H9 (cell line): ENCODE measurements around the gene PLEKHO2. TPM values are rescaled to one million over a fixed set of nuclear protein-coding genes. Genes with fewer than 3 reads are reported as not detected.

Source experiments
- DNase-seq: peaks from one replicate; pipeline ENCODE4 v3.0.0-alpha.2; 2017
- H2AFZ ChIP-seq: one replicate; pipeline ENCODE4 v1.6.1; 2013; ENCODE audit warnings: mild to moderate bottlenecking, low read length, control low read depth, moderate library complexity
- H2AK5ac ChIP-seq: 2 replicates; pipeline ENCODE4 v1.6.1; 2013; ENCODE audit warnings: low read length, control low read depth, mixed read lengths; ENCODE audit not compliant: insufficient read length
- H2BK120ac ChIP-seq: one replicate; pipeline ENCODE4 v1.6.1; 2013; ENCODE audit warnings: low read depth, mild to moderate bottlenecking, low read length, control low read depth, inconsistent platforms; ENCODE audit not compliant: poor library complexity, severe bottlenecking
- H2BK12ac ChIP-seq: 2 replicates; pipeline ENCODE4 v1.6.1; 2013; ENCODE audit warnings: low read length, control low read depth, mixed read lengths, low read depth; ENCODE audit not compliant: insufficient read length
- H2BK15ac ChIP-seq: 2 replicates; pipeline ENCODE4 v1.6.1; 2013; ENCODE audit warnings: low read depth, low read length, control low read depth
- H2BK20ac ChIP-seq: one replicate; pipeline ENCODE4 v1.6.1; 2013; ENCODE audit warnings: low read depth, mild to moderate bottlenecking, low read length, control low read depth, inconsistent platforms; ENCODE audit not compliant: poor library complexity, severe bottlenecking
- H2BK5ac ChIP-seq: 2 replicates; pipeline ENCODE4 v1.6.1; 2013; ENCODE audit warnings: low read length, control low read depth, mixed read lengths; ENCODE audit not compliant: insufficient read length
- H3K14ac ChIP-seq: 2 replicates; pipeline ENCODE4 v1.6.1; 2013; ENCODE audit warnings: low read length, control low read depth; ENCODE audit not compliant: insufficient read depth
- H3K18ac ChIP-seq: 2 replicates; pipeline ENCODE4 v1.6.1; 2013; ENCODE audit warnings: low read depth, mild to moderate bottlenecking, mixed read lengths, low read length, control low read depth; ENCODE audit not compliant: insufficient read length
- H3K23ac ChIP-seq: 2 replicates; pipeline ENCODE4 v1.6.1; 2013; ENCODE audit warnings: low read length, control low read depth, mixed read lengths, low read depth; ENCODE audit not compliant: insufficient read length
- H3K23me2 ChIP-seq: 2 replicates; pipeline ENCODE4 v1.6.1; 2013; ENCODE audit warnings: low read depth, mild to moderate bottlenecking, mixed read lengths, low read length, control low read depth; ENCODE audit not compliant: insufficient read length, poor library complexity, severe bottlenecking
- H3K27ac ChIP-seq: 2 replicates; pipeline ENCODE4 v1.5.1; 2013; ENCODE audit warnings: low read length, control low read depth, mixed read lengths, low read depth; ENCODE audit not compliant: insufficient read length
- H3K27me3 ChIP-seq: 2 replicates; pipeline ENCODE4 v1.6.1; 2013; ENCODE audit warnings: low read length, control low read depth, inconsistent platforms; ENCODE audit not compliant: insufficient read depth
- H3K4ac ChIP-seq: 2 replicates; pipeline ENCODE4 v1.6.1; 2013; ENCODE audit warnings: low read depth, mild to moderate bottlenecking, control low read depth, inconsistent platforms, low read length, moderate library complexity
- H3K4me1 ChIP-seq: 2 replicates; pipeline ENCODE4 v1.6.1; 2013; ENCODE audit warnings: low read length, control low read depth, inconsistent platforms; ENCODE audit not compliant: insufficient read depth
- H3K4me2 ChIP-seq: 2 replicates; pipeline ENCODE4 v1.6.1; 2013; ENCODE audit warnings: low read length, control low read depth, mixed read lengths; ENCODE audit not compliant: insufficient read length, insufficient read depth
- H3K56ac ChIP-seq: 2 replicates; pipeline ENCODE4 v1.6.1; 2013; ENCODE audit warnings: low read depth, mild to moderate bottlenecking, mixed read lengths, low read length, control low read depth; ENCODE audit not compliant: insufficient read length
- H3K79me1 ChIP-seq: 2 replicates; pipeline ENCODE4 v1.6.1; 2013; ENCODE audit warnings: low read depth, mild to moderate bottlenecking, moderate library complexity, low read length, control low read depth, inconsistent platforms; ENCODE audit not compliant: insufficient read depth, poor library complexity, severe bottlenecking
- H3K79me2 ChIP-seq: 2 replicates; pipeline ENCODE4 v1.6.1; 2013; ENCODE audit warnings: low read length, control low read depth, inconsistent platforms; ENCODE audit not compliant: insufficient read depth
- H3K9ac ChIP-seq: 2 replicates; pipeline ENCODE4 v1.6.1; 2013; ENCODE audit warnings: low read length, control low read depth, mixed read lengths; ENCODE audit not compliant: insufficient read length; ENCODE audit errors: extremely low read depth
- H3K9me3 ChIP-seq: one replicate; pipeline ENCODE4 v1.6.1; 2013; ENCODE audit warnings: low read depth, low read length, inconsistent platforms; ENCODE audit not compliant: control insufficient read depth
- H3T11ph ChIP-seq: one replicate; pipeline ENCODE4 v1.6.1; 2013; ENCODE audit warnings: mild to moderate bottlenecking, low read length, control low read depth, inconsistent platforms
- H4K20me1 ChIP-seq: one replicate; pipeline ENCODE4 v1.6.1; 2013; ENCODE audit not compliant: control insufficient read depth, insufficient read length, insufficient read depth
- H4K5ac ChIP-seq: 2 replicates; pipeline ENCODE4 v1.6.1; 2013; ENCODE audit warnings: low read depth, mild to moderate bottlenecking, mixed read lengths, low read length, control low read depth; ENCODE audit not compliant: insufficient read length
- H4K8ac ChIP-seq: replicated peaks from 2 replicates; pipeline ENCODE4 v1.6.1; 2013; ENCODE audit warnings: low read length, control low read depth, mixed read lengths, low read depth; ENCODE audit not compliant: insufficient read length
- H4K91ac ChIP-seq: 2 replicates; pipeline ENCODE4 v1.6.1; 2013; ENCODE audit warnings: low read depth, mild to moderate bottlenecking, moderate library complexity, mixed read lengths, low read length, control low read depth; ENCODE audit not compliant: insufficient read length
- H3K27ac Mint-ChIP-seq, 3 experiments: 2 replicates in 2 of 3; 3 replicates in 1 of 3; pipeline ENCODE4 v1.8.0; 2020 to 2021; ENCODE audit warnings: mixed read lengths in 3 of 3, mild to moderate bottlenecking in 1 of 3, moderate library complexity in 1 of 3
- H3K27me3 Mint-ChIP-seq: 2 replicates; pipeline ENCODE4 v1.8.0; 2021; ENCODE audit warnings: low read depth, mild to moderate bottlenecking, moderate library complexity, mixed read lengths
- H3K36me3 Mint-ChIP-seq, 3 experiments: 2 replicates in 2 of 3; 3 replicates in 1 of 3; pipeline ENCODE4 v1.8.0; 2020 to 2021; ENCODE audit warnings: low read depth in 3 of 3, mixed read lengths in 3 of 3; ENCODE audit not compliant: insufficient read depth in 1 of 3
- H3K4me1 Mint-ChIP-seq, 2 experiments: 2 replicates each; pipeline ENCODE4 v1.8.0; 2020; ENCODE audit warnings: mixed read lengths in 2 of 2
- H3K4me3 Mint-ChIP-seq, 2 experiments: 2 replicates in 1 of 2; 3 replicates in 1 of 2; pipeline ENCODE4 v1.8.0; 2020 to 2021; ENCODE audit warnings: mild to moderate bottlenecking in 2 of 2, mixed read lengths in 2 of 2, moderate library complexity in 1 of 2
- H3K9me3 Mint-ChIP-seq, 2 experiments: 2 replicates in 1 of 2; 3 replicates in 1 of 2; pipeline ENCODE4 v1.8.0; 2020; ENCODE audit warnings: mild to moderate bottlenecking in 2 of 2, mixed read lengths in 2 of 2, moderate library complexity in 1 of 2
- WGBS: extraction: QIAGEN DNeasy Blood & Tissue Kit; methylation state at CpG from one replicate; pipeline ENCODE4 v1.1.7; 2013; ENCODE audit warnings: missing lambda C conversion rate, low lambda C conversion rate, mixed read lengths; ENCODE audit not compliant: insufficient read length; ENCODE audit errors: extremely low coverage; 5-methylcytosine and 5-hydroxymethylcytosine counted together
- total RNA-seq: library from RNA; stranded (reverse); gene quantifications from 2 replicates; pipeline ENCODE4 v1.2.1, GENCODE V29; 2021
- TF ChIP-seq, protein P1 (sequence below): fragments of 200-600 bp; sonication (generic); conservative IDR thresholded peaks from 3 replicates; pipeline ENCODE4 v1.8.0; 2021; ENCODE audit warnings: antibody characterized with exemption, mild to moderate bottlenecking

Gene PLEKHO2
- total RNA-seq, 1 experiment from 2014 or later = 18.1 TPM

DNA sequence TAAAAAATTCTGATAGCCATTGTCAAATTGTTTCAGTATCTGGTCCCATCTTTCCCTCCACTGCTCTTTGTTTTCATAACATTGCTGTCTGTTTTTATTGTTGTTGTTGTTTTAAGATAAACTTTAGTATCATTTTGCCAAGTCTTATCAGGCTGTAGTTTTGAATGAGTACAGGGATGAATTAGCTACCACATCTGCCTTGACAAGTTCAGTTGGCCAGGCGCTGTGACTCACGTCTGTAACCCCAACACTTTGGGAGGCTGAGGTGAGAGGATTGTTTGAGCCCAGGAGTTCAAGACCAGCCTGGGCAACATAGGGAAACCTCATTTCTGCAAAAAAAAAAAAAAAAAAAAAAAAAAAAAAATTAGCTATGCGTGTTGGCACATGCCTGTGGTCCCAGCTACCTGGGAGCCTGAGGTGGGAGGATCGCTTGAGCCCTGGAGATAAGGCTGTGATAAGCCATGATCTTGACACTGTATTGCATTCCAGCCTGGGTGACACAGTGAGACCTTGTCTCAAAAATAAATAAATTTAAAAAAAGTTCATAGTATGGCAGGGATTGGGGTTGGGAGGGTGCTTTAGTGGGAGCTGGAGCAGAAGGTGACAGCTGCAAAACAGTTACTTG is 61.7 kb downstream of the PLEKHO2 start:
- H3K9ac ChIP-seq = no peak overlapping the region
- H2BK5ac ChIP-seq = no peak overlapping the region
- no peak overlapping the region for H4K91ac ChIP-seq
- Mint-ChIP-seq H3K9me3 (peaks cover 33 to 35% of the 10 kb centered on the region in 2 experiments), H3K4me1 (peaks cover 14 to 17% of the 10 kb centered on the region in 2 experiments), H3K36me3 (peaks cover 15 to 30% (median 20%) of the 10 kb centered on the region in 3 experiments), H3K4me3 (no peak overlapping the region), H3K27ac (peak overlapping the region in 1 of 3 experiments; percentile 17; a peak in 1 of 7 replicates), H3K27me3 (peaks cover 16% of the 10 kb centered on the region)
- no peak overlapping the region for H3T11ph ChIP-seq
- WGBS = no CpG with 5 or more reads among the region's 4 CpGs
- H3K4me2 ChIP-seq = no peak overlapping the region
- no peak overlapping the region for H3K18ac ChIP-seq
- no peak overlapping the region for H2AFZ ChIP-seq
- H3K14ac ChIP-seq = no peak overlapping the region
- no peak overlapping the region for H4K5ac ChIP-seq
- DNase-seq = no peak
- peaks cover 3% of the 10 kb centered on the region for H3K23me2 ChIP-seq
- peaks cover 13% of the 10 kb centered on the region for H3K9me3 ChIP-seq
- H3K23ac ChIP-seq = no peak overlapping the region
- no peak overlapping the region for H2BK12ac ChIP-seq
- no peak overlapping the region for H2BK20ac ChIP-seq
- TF ChIP-seq, protein P1, sequence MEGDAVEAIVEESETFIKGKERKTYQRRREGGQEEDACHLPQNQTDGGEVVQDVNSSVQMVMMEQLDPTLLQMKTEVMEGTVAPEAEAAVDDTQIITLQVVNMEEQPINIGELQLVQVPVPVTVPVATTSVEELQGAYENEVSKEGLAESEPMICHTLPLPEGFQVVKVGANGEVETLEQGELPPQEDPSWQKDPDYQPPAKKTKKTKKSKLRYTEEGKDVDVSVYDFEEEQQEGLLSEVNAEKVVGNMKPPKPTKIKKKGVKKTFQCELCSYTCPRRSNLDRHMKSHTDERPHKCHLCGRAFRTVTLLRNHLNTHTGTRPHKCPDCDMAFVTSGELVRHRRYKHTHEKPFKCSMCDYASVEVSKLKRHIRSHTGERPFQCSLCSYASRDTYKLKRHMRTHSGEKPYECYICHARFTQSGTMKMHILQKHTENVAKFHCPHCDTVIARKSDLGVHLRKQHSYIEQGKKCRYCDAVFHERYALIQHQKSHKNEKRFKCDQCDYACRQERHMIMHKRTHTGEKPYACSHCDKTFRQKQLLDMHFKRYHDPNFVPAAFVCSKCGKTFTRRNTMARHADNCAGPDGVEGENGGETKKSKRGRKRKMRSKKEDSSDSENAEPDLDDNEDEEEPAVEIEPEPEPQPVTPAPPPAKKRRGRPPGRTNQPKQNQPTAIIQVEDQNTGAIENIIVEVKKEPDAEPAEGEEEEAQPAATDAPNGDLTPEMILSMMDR = no peak
- H3K27ac ChIP-seq = no peak overlapping the region
- no peaks in the 10 kb centered on the region; the same call in 1 of the 2 replicates for H3K27me3 ChIP-seq
- no peaks in the 10 kb centered on the region for H3K79me1 ChIP-seq
- no peak overlapping the region for H2AK5ac ChIP-seq
- H3K4me1 ChIP-seq = no peaks in the 10 kb centered on the region
- H2BK120ac ChIP-seq = no peak overlapping the region
- H3K56ac ChIP-seq = no peak overlapping the region
- H4K8ac ChIP-seq = no peak overlapping the region
- no peaks in the 10 kb centered on the region for H3K79me2 ChIP-seq
- no peaks in the 10 kb centered on the region for H4K20me1 ChIP-seq
- no peak overlapping the region for H2BK15ac ChIP-seq
- no peak overlapping the region for H3K4ac ChIP-seq
